Fibroblast of pulmonary artery (primary cell): Measurements from ENCODE around the gene SEC14L3.

Source experiments
- DNase-seq: peaks from one replicate; pipeline ENCODE4 v3.0.0-alpha.2; 2010; ENCODE audit warnings: low read depth
- H3K4me3 ChIP-seq: replicated peaks from 2 replicates; pipeline ENCODE4 v1.5.1; 2011; ENCODE audit warnings: low read depth, mild to moderate bottlenecking, control low read depth, low read length, moderate library complexity
- TF ChIP-seq, protein P1 (sequence below): IDR thresholded peaks from 2 replicates; pipeline ENCODE4 v1.5.1; 2011; ENCODE audit warnings: mild to moderate bottlenecking, control low read depth, low read length, inconsistent platforms; ENCODE audit errors: missing control alignments

SEC14L3 gene

DNA sequence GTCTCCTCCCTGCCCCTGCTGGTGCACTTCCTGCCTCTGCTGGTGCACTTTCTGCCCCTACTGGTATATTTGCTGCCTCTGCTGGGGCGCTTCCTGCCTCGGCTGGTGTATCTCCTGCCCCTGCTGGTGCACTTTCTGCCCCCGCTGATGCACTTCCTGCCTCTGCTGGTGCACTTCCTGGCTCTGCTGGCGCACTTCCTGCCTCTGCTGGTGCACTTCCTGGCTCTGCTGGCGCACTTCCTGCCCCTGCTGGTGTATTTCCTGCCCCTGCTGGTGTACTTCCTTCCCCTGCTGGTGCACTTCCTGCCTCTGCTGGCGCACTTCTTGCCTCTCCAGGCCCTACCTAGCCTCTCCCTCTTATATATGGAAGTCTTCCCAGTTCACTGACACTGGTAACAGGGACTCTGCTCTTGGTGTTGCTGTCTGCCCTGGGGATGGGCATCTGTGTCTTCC is 36.1 kb downstream of the SEC14L3 start:
- no peak for DNase-seq
- TF ChIP-seq, protein P1, sequence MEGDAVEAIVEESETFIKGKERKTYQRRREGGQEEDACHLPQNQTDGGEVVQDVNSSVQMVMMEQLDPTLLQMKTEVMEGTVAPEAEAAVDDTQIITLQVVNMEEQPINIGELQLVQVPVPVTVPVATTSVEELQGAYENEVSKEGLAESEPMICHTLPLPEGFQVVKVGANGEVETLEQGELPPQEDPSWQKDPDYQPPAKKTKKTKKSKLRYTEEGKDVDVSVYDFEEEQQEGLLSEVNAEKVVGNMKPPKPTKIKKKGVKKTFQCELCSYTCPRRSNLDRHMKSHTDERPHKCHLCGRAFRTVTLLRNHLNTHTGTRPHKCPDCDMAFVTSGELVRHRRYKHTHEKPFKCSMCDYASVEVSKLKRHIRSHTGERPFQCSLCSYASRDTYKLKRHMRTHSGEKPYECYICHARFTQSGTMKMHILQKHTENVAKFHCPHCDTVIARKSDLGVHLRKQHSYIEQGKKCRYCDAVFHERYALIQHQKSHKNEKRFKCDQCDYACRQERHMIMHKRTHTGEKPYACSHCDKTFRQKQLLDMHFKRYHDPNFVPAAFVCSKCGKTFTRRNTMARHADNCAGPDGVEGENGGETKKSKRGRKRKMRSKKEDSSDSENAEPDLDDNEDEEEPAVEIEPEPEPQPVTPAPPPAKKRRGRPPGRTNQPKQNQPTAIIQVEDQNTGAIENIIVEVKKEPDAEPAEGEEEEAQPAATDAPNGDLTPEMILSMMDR = no peak
- no peak overlapping the region for H3K4me3 ChIP-seq

GRCh38 chr22:30434843-30435242 is 37.0 kb downstream of the SEC14L3 start:
- H3K4me3 ChIP-seq = no peak overlapping the region
- TF ChIP-seq, protein P1 = no peak
- no peak for DNase-seq

DNA sequence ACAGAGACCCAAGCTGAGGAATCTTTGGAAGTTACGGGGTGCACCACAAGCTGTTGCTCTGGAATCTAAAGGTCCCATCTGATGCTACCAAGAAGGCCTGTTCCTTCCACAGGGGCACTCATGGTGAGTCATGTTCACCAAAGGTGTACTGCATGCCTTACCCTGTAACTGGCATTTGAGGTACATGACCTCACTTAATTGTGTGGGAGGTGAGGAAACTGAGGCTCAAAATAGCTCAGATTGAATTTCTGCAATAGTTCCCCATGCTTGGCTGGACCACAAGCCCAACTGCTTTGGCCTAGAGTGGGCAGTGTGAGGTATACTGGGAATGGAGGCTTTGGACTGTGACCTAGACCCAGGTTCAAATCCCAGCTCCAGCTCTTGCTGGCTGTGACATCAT is 38.0 kb downstream of the SEC14L3 start:
- TF ChIP-seq, protein P1 = no peak
- no peak overlapping the region for H3K4me3 ChIP-seq
- DNase-seq = no peak

DNA sequence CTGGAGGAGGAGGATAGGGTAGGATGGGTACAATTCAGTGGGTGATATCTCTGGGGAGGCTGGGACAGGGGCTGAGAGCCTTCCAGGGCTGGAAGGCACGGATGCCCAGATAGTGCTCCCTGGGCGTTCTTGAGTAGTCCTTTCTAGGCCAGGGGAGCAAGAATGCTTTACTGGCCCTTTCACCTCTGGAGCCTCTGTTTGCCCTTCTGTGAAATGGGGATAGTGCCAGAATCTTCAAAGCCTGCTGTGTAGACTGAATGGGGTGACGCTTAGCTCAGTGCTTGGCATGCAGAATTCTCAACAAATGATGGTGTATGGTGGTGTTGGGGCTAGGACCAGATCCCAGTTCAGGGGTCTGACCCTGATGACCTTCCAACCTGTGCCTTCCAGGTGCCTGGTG is 38.6 kb downstream of the SEC14L3 start:
- H3K4me3 ChIP-seq = no peak overlapping the region
- no peak for DNase-seq
- TF ChIP-seq, protein P1 = no peak

DNA sequence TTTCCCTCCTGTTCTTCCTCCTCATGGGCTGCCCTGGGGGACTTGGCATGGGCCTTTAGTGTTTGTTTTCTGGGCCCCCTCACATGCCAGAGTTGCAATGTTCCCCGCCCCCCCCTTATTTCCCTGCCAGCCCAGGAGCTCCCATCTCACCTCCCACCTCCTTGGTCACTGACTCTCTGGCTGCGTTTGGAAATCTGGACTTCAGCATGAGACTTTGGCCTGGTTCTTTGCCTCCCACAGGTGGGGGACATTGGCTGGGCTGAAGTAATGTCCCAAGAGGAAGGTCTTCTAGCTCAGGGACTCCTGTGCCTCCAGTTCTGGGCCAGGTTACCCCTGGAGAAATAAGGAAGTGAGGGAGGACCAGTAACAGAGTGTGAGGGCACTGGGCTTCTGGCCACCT is 39.3 kb downstream of the SEC14L3 start:
- no peak overlapping the region for H3K4me3 ChIP-seq
- no peak for DNase-seq
- TF ChIP-seq, protein P1 = no peak

- DNase-seq = no peak
- TF ChIP-seq, protein P1 = no peak
- H3K4me3 ChIP-seq = no peak overlapping the region
Measured at GRCh38 chr22:30432096-30432495, 39.7 kb downstream of the SEC14L3 start.

GRCh38 chr22:30430933-30431332 is 40.9 kb downstream of the SEC14L3 start:
- TF ChIP-seq, protein P1 = no peak
- DNase-seq = no peak
- H3K4me3 ChIP-seq = no peak overlapping the region
